Epithelial cell of proximal tubule (primary cell): Measurements from ENCODE around the gene MIB2. TPM values are rescaled to one million over a fixed set of nuclear protein-coding genes. Genes with fewer than 3 reads are reported as not detected.
"Not testable (repeated sequence)": the region's sequence is repeated elsewhere in the genome, so short reads cannot be mapped to it uniquely, and the experiment has no call there.

ENCODE experiments used
- DNase-seq: peaks from one replicate; pipeline ENCODE4 v3.0.0-alpha.2; 2011; ENCODE audit warnings: low read depth
- H3K4me3 ChIP-seq: 2 replicates; pipeline ENCODE4 v1.5.1; 2011; ENCODE audit warnings: low read depth, mild to moderate bottlenecking, low read length
- total RNA-seq: library from RNA; depleted of rRNA; stranded (reverse); fragments of >200 nt; gene quantifications from 2 replicates; pipeline ENCODE4 v1.2.3, GENCODE V29; 2015
- TF ChIP-seq, protein P1 (sequence below): conservative IDR thresholded peaks from 2 replicates; pipeline ENCODE4 v1.5.1; 2012; ENCODE audit warnings: low read depth, mild to moderate bottlenecking, low read length

The MIB2 gene
- total RNA-seq, 1 donor from 2014 or later = 29.4 TPM

GRCh38 chr1:1594602-1595260, 20.6 kb upstream of the MIB2 start:
- TF ChIP-seq, protein P1, sequence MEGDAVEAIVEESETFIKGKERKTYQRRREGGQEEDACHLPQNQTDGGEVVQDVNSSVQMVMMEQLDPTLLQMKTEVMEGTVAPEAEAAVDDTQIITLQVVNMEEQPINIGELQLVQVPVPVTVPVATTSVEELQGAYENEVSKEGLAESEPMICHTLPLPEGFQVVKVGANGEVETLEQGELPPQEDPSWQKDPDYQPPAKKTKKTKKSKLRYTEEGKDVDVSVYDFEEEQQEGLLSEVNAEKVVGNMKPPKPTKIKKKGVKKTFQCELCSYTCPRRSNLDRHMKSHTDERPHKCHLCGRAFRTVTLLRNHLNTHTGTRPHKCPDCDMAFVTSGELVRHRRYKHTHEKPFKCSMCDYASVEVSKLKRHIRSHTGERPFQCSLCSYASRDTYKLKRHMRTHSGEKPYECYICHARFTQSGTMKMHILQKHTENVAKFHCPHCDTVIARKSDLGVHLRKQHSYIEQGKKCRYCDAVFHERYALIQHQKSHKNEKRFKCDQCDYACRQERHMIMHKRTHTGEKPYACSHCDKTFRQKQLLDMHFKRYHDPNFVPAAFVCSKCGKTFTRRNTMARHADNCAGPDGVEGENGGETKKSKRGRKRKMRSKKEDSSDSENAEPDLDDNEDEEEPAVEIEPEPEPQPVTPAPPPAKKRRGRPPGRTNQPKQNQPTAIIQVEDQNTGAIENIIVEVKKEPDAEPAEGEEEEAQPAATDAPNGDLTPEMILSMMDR = no peak
- DNase-seq = no peak
- no peak overlapping the region for H3K4me3 ChIP-seq

DNA sequence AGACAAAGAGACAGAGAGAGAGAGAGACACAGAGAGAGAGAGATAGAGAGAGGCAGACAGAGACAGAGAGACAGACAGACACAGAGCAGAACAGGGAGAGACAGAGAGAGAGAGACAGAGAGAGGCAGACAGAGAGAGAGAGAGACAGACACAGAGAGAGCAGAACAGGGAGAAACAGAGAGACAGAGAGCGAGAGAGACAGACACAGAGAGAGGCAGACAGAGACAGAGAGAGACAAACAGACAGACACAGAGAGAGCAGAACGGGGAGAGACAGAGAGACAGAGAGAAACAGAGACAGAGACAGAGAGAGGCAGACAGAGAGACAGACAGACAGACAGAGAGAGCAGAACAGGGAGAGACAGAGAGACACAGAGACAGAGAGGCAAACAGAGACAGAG, 20.0 kb upstream of the MIB2 start:
- H3K4me3 ChIP-seq, DNase-seq: not testable (repeated sequence)

GRCh38 chr1:1596493-1597274, 18.6 kb upstream of the MIB2 start:
- DNase-seq = no peak
- TF ChIP-seq, protein P1 = no peak
- H3K4me3 ChIP-seq = no peak overlapping the region

DNA sequence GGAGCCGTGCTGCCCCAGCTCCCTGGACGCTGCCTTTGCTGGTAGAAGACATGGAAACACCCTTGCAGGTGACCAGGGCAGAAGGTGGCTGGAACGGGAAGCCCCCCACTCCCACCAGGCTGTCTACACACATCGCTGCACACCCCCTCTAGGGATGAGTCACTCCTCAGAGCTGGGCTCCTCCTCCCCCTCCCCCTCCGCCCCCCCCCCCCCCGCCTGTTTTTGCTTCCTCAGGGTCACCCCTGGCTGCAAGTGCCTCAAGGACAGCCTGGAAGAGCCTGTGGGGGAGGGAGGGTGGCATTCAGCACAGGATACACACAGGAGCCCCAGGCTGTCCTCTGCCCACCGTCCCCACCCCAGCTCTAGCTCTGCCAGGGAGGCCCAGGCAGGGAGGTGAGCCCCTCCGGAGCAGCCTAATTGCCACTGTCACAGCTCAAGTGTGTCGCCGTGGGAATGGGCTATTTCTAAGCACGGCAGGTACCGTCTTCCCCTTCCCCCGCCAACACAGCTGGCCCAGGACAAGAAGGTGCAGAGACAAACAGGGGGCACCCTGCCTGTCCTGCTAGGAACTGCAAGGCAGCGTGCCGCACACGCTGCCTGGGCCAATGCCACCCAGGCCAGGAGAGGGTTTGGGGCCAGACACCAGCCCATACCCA, 17.9 kb upstream of the MIB2 start:
- H3K4me3 ChIP-seq = no peak overlapping the region
- no peak for DNase-seq
- TF ChIP-seq, protein P1 = peak; percentile 44

DNA sequence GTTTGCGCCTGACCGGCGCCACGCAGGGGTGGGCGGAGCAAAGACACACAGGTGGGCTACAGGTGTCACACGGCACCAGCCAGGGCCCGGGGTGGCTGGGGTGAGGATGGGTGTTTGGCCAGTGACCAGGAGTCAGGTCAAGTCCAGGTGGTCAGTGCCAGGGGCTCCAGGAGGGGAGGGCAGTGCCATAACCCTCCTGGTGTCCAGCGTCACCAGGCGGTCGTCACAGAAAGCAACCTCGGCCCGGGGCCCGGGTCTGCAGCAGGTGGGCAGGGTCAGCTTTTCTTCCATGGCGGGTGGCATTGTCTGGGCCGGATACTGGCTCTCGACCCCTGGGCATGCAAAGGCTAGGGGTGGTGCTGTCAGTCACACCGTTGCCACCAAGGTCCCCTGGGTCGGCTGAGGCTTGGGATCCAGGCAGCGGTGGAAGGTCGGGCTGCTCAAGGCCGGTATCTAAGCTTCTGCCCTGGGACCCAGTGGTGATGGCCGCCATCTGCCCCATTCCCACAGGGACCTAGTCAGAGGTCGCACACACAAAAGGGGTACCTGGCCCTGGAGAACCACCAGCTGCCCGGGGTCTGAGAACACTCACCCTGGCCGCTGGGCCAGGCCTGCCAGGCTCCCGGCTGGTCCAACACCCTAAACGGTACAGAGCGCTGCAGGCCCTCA, 17.1 kb upstream of the MIB2 start:
- no peak overlapping the region for H3K4me3 ChIP-seq
- TF ChIP-seq, protein P1 = no peak
- no peak for DNase-seq

- no peak overlapping the region for H3K4me3 ChIP-seq
- TF ChIP-seq, protein P1 = no peak
- no peak for DNase-seq
Measured at GRCh38 chr1:1598720-1599029, 16.6 kb upstream of the MIB2 start.
